Amniotic epithelial cell (primary cell): ENCODE measurements around the gene MDGA2.

Source experiments
- DNase-seq: peaks from one replicate; pipeline ENCODE4 v3.0.0-alpha.2; 2010; ENCODE audit warnings: low read depth

Gene MDGA2

GRCh38 chr14:46902837-46903236, 772.6 kb downstream of the MDGA2 start:
- DNase-seq = no peak

GRCh38 chr14:46894476-46894875, 780.9 kb downstream of the MDGA2 start:
- DNase-seq = no peak

DNA sequence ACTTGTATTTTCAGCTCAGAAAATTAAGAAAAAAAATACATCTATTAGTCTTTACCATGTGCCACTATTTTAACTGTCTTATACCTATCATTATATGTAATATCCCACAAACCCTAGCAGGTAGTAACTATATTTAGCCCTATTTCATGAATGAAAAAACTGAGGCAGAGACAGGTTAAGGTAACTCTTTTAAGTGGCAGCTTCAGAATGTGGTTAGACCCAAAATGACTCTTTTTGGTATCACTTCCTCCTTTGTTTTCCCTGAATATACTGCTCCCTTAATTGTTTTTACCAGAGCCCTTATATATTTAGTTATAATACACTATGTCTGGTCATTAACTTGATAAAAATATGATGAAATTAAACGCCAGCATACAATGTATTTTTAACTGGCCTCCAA, 788.3 kb downstream of the MDGA2 start:
- DNase-seq = no peak

DNA sequence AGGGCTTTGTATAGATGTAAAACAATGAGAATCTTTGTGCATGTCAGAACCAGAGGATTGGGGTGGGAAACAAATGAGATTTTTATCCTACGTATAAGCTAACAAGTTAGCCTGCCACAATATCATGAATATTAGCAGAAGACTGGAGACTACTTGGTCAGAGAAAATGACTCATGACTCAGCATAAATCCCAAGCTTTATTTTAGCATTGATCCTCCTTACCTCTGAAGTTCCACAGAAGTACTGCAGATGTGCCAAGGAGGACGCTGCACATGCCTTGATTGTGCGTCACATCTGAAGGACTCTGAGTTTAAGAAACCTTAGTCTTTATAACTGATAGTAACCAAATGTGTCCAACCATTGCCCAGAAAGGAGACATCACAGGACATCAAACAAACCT, 789.8 kb downstream of the MDGA2 start:
- no peak for DNase-seq

- DNase-seq = no peak
Measured at GRCh38 chr14:46861753-46862152, 813.7 kb downstream of the MDGA2 start.

- DNase-seq = no peak
Measured at GRCh38 chr14:46840944-46841720, 834.3 kb downstream of the MDGA2 start.

DNA sequence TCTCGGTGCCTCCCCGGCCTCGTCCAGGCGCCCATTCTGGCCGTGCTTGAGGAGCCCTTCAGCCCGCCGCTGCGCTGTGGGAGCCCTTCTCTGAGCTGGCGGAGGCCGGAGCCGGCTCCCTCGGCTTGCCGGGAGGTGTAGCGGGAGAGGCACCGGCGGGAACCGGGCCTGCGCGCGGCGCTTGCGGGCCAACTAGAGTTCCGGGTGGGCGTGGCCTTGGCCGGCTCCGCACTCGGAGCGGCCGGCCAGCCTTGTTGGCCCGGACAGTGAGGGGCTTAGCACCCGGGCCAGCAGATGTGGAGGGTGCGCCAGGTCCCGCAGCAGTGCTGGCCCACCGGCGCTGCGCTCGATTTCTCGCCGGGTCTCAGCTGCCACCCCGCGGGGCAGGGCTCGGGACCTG, 855.1 kb downstream of the MDGA2 start:
- DNase-seq = no peak

DNA sequence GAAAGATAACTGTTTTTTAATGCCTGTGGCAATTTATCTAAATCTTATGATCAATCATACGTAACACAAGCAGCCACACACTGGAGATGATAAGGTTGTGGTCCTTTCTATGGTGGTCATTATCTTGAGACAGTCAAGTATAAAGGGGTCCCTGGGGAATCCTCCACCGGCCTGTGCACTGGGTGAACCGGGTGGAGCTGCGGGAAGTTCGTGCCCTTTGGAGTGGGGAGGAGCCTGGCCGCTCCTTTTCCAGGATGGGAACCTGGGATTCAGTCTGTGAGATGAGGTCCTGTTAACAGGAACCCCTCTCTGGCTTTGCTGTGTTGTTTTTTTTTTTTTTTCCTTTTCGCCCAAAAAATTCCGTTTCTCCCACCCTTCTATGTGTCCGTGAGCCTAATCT, 856.3 kb downstream of the MDGA2 start:
- no peak for DNase-seq

DNA sequence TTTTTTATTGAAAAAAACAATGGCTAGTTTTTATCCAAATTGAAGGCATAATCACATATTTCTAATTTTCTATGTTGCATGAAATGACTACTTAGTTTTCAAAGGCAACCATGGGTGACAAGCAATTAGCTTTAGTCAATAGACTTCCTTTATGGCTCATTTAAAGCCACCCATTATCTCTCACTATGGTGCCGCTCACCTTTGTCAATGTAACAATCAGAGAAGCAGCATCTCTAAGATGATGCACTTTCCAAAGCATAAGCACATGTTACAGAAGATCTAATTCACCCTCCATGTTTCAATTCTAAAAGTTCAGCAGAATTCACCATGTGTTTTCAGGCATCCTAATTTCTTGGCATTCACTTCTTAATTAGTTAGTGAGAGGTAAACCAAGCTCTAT, 857.3 kb downstream of the MDGA2 start:
- no peak for DNase-seq

DNA sequence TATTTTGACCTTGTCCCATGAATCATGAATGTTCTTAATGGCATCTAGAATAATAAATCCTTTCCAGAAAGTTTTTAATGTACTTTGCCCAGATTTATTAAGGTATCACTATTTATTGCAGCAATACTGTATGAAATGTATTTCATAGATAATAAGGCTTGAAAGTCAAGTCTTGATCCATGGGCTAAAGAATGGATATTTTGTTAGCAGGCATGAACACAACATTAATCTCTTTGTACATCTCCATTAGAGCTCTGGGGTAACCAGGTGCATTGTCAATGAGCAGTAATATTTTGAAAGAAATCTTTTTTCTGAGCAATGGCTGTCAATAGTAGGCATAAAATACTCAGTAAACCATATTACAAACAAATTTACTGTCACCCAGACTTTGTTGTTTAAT, 882.3 kb downstream of the MDGA2 start:
- DNase-seq = no peak
